ENCODE data around the gene PPP2R2D.

Gene PPP2R2D

DNA sequence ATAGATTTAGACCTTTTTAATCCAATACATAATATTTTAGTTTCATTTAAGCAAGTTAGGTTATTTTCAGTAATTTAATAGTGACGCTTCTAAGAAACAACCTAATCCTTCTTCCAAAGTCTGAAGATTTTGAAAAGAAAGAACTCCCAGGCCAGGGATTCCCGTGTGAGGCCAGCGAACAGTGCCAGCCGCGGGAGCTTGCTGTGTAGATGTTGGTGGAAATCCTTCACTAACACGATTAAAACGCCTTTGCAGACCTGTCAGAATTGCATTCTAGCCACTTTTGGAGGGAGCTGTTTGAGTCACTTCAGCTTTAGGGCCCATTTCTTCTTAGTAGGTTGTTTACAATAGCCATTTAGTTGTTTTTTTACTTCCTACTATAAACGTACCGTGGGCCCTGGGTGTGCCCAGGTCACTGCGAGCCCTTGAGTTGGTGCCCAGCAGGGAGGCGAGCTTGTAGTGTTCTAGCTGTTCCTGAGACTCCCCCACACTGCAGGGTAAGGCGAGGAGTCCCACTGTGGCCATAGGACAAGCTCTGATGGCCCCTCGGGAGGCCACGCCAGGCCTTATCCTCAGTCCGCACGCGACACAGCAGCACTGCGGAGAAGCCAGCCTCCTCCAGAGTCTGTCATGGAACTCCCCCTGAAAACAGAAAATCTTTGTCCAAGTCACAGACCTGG is 32.3 kb downstream of the PPP2R2D start:
- peaks cover 25% of the 10 kb centered on the region for H3K36me3 ChIP-seq (ENCODE audit: insufficient read depth, low read length)
- no peaks in the 10 kb centered on the region for H3K27me3 ChIP-seq (ENCODE audit: insufficient read depth, low read length)
- H3K4me1 ChIP-seq (ENCODE audit: insufficient read depth, low read length) = peaks cover 18% of the 10 kb centered on the region
- no peak overlapping the region for H3K27ac ChIP-seq (ENCODE audit: low read depth, low read length)
- H3K9ac ChIP-seq (ENCODE audit: low read depth, low read length) = no peak overlapping the region
- no peaks in the 10 kb centered on the region for H3K9me3 ChIP-seq (ENCODE audit: insufficient read depth, low read depth, low read length)
- 92% methylated on average over 17 of the region's 18 CpGs for WGBS
- H3K4me3 ChIP-seq (ENCODE audit: low read length) = no peak overlapping the region

DNA sequence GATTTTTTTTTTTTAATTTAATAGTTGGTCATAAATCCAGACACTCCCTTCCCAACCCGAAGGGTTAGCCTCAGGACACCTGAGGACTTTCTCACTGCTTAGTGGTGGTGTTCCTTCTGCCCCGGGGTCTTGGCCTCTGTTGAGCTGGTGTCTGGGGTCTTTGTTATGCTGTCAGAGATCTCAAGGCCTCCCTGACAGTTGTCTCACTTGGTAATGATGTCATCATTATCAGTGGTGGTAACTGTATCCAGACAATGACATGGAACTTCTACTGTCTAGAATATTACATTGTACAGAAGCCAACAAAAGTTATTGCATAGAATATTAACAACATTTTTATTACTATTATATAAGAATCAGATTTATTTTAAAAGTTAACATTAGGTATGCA is 32.9 kb downstream of the PPP2R2D start:
- 89% methylated on average over 2 of the region's 2 CpGs for WGBS
- no peak overlapping the region for H3K27ac ChIP-seq (ENCODE audit: low read depth, low read length)
- no peak overlapping the region for H3K4me3 ChIP-seq (ENCODE audit: low read length)
- H3K4me1 ChIP-seq (ENCODE audit: insufficient read depth, low read length) = peaks cover 13% of the 10 kb centered on the region
- H3K9ac ChIP-seq (ENCODE audit: low read depth, low read length) = no peak overlapping the region
- H3K9me3 ChIP-seq (ENCODE audit: insufficient read depth, low read depth, low read length) = no peaks in the 10 kb centered on the region
- H3K36me3 ChIP-seq (ENCODE audit: insufficient read depth, low read length) = peaks cover 30% of the 10 kb centered on the region
- no peaks in the 10 kb centered on the region for H3K27me3 ChIP-seq (ENCODE audit: insufficient read depth, low read length)

DNA sequence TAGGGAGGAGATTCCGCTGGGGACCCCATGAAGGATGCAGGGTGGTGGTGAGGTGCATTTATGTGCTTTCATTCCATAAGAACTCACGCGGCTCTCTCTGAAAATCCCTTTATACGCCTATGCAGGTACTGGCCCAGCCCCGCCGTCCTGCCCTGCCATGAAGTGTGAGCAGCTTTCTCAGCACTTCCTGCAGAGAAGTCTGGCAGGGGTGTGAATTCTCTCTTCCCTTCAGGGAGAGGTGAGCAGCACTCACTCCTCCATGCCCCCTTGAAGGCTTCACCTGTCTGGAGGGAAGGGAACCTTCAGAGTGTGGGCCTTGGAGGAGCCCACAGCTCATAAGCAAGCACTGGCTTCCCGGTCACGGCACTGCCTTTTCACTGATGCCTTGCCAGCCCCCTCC is 34.0 kb downstream of the PPP2R2D start:
- Histone ChIP-seq H3K4me3 (ENCODE audit: low read length) (no peak overlapping the region), H3K27ac (ENCODE audit: low read depth, low read length) (no peak overlapping the region), H3K36me3 (ENCODE audit: insufficient read depth, low read length) (peaks cover 34% of the 10 kb centered on the region), H3K9me3 (ENCODE audit: insufficient read depth, low read depth, low read length) (no peaks in the 10 kb centered on the region), H3K9ac (ENCODE audit: low read depth, low read length) (no peak overlapping the region), H3K4me1 (ENCODE audit: insufficient read depth, low read length) (peaks cover 8% of the 10 kb centered on the region; the same call in 1 of the 2 replicates), H3K27me3 (ENCODE audit: insufficient read depth, low read length) (no peaks in the 10 kb centered on the region)
- 81% methylated on average over 8 of the region's 8 CpGs for WGBS

DNA sequence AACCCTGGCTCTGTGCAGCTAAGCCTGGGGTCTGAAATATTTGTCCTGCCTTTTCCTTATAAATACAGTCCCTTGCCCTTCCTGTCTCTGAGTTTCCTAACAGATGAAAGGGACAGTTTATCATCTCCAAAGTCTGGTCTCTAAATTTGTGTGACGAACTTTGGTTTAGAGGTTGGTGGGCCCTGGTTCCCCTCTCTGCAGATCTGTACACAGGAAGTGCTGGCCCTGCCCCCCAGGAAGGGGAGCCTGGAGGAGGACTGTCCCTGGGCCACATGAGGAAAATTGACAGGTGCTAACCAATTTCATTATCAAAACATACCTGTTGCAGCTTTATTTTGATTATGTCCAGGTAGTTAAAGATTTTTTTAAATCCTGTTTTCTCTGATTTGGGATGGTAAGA is 34.5 kb downstream of the PPP2R2D start:
- Histone ChIP-seq H3K4me1 (ENCODE audit: insufficient read depth, low read length) (peaks cover 3% of the 10 kb centered on the region; the same call in 1 of the 2 replicates), H3K27ac (ENCODE audit: low read depth, low read length) (no peak overlapping the region), H3K9me3 (ENCODE audit: insufficient read depth, low read depth, low read length) (no peaks in the 10 kb centered on the region), H3K4me3 (ENCODE audit: low read length) (no peak overlapping the region), H3K36me3 (ENCODE audit: insufficient read depth, low read length) (peaks cover 39% of the 10 kb centered on the region), H3K9ac (ENCODE audit: low read depth, low read length) (no peak overlapping the region), H3K27me3 (ENCODE audit: insufficient read depth, low read length) (no peaks in the 10 kb centered on the region)
- WGBS = 88% methylated on average over 1 of the region's 1 CpG

DNA sequence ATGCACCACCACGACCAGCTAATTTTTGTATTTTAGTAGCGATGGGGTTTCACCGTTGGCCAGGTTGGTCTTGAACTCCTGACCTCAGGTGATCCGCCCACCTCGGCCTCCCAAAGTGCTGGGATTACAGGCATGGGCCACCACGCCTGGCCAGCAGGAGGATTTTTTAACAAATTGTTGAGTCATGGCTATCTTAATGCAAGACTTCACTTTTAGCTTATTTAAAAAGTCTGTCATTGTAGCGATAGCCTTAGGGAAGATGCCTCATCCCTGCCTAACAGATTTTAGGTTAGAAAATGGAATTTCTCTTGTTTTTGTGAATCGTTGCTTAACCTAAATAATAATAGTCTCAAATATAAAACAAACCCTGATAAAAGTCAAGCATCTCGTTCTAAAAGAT is 35.5 kb downstream of the PPP2R2D start:
- Histone ChIP-seq H3K4me1 (ENCODE audit: insufficient read depth, low read length) (no peaks in the 10 kb centered on the region), H3K4me3 (ENCODE audit: low read length) (no peak overlapping the region), H3K27ac (ENCODE audit: low read depth, low read length) (no peak overlapping the region), H3K27me3 (ENCODE audit: insufficient read depth, low read length) (no peaks in the 10 kb centered on the region), H3K9ac (ENCODE audit: low read depth, low read length) (no peak overlapping the region), H3K36me3 (ENCODE audit: insufficient read depth, low read length) (peaks cover 49% of the 10 kb centered on the region), H3K9me3 (ENCODE audit: insufficient read depth, low read depth, low read length) (no peaks in the 10 kb centered on the region)
- WGBS = 94% methylated on average over 8 of the region's 9 CpGs

DNA sequence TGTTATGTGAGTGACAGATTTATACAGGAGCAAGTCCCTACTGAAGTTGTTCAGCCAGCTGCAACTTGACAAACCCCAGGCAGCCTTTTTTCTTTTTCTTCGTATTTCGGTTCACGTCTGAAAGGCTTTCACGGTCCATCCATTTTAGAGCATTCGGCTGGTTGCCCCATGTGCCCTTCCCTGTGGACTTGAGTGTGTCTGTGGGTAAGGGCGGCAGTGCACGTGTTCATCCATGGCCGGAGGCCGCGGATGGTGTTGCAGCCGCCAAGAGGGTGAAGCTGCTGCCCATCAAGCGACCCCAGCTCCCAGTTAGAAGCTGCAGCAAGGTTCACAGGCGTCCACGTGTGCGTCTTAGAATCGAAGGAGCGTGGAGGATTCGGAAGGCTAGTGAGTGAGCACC is 35.9 kb downstream of the PPP2R2D start:
- Histone ChIP-seq H3K27me3 (ENCODE audit: insufficient read depth, low read length) (no peaks in the 10 kb centered on the region), H3K9me3 (ENCODE audit: insufficient read depth, low read depth, low read length) (no peaks in the 10 kb centered on the region), H3K27ac (ENCODE audit: low read depth, low read length) (no peak overlapping the region), H3K9ac (ENCODE audit: low read depth, low read length) (no peak overlapping the region), H3K36me3 (ENCODE audit: insufficient read depth, low read length) (peaks cover 54% of the 10 kb centered on the region), H3K4me3 (ENCODE audit: low read length) (no peak overlapping the region), H3K4me1 (ENCODE audit: insufficient read depth, low read length) (no peaks in the 10 kb centered on the region)
- WGBS = 95% methylated on average over 18 of the region's 18 CpGs

DNA sequence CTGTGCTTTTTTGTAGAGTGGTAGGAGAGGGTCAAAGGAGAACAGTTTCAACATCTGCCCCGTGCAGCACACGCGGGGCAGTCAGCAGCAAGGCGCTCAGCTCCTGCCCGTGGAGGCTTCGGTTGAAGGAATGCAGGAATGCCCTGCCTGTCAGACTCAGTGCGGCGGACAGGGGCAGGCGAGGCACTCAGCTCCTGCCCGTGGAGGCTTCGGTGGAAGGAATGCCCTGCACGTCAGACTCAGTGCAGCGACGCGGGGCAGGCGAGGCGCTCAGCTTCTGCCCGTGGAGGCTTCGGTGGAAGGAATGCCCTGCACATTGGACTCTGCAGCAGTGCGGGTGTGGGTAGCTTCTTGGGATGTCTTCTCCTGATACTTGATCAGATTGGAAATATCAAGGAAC is 37.0 kb downstream of the PPP2R2D start:
- no peak overlapping the region for H3K9ac ChIP-seq (ENCODE audit: low read depth, low read length)
- 96% methylated on average over 20 of the region's 20 CpGs for WGBS
- no peaks in the 10 kb centered on the region for H3K4me1 ChIP-seq (ENCODE audit: insufficient read depth, low read length)
- H3K36me3 ChIP-seq (ENCODE audit: insufficient read depth, low read length) = peaks cover 60% of the 10 kb centered on the region
- no peaks in the 10 kb centered on the region for H3K9me3 ChIP-seq (ENCODE audit: insufficient read depth, low read depth, low read length)
- H3K4me3 ChIP-seq (ENCODE audit: low read length) = no peak overlapping the region
- no peaks in the 10 kb centered on the region for H3K27me3 ChIP-seq (ENCODE audit: insufficient read depth, low read length)
- H3K27ac ChIP-seq (ENCODE audit: low read depth, low read length) = no peak overlapping the region

DNA sequence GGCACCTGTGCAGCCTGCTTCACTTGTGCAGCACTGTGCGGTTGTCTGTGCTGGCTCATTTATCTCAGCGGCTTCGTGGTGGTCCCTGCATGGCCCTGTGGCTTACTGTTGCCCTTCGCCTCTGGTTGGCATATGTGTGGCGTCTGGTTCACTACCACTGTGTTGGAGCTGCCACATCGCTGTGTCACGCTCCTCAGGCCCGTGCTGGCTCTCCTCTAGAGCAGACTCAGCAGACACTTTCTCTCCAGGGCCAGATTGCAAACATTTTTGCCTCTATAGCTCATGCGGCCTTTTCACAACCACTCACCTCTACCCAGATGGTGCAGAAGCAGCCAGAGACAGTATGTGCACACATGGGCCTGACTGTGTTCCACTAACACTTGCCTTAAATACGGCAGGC is 37.9 kb downstream of the PPP2R2D start:
- Histone ChIP-seq H3K27ac (ENCODE audit: low read depth, low read length) (no peak overlapping the region), H3K4me1 (ENCODE audit: insufficient read depth, low read length) (no peaks in the 10 kb centered on the region), H3K9me3 (ENCODE audit: insufficient read depth, low read depth, low read length) (no peaks in the 10 kb centered on the region), H3K27me3 (ENCODE audit: insufficient read depth, low read length) (no peaks in the 10 kb centered on the region), H3K36me3 (ENCODE audit: insufficient read depth, low read length) (peaks cover 62% of the 10 kb centered on the region), H3K9ac (ENCODE audit: low read depth, low read length) (no peak overlapping the region), H3K4me3 (ENCODE audit: low read length) (no peak overlapping the region)
- WGBS = 95% methylated on average over 10 of the region's 10 CpGs

DNA sequence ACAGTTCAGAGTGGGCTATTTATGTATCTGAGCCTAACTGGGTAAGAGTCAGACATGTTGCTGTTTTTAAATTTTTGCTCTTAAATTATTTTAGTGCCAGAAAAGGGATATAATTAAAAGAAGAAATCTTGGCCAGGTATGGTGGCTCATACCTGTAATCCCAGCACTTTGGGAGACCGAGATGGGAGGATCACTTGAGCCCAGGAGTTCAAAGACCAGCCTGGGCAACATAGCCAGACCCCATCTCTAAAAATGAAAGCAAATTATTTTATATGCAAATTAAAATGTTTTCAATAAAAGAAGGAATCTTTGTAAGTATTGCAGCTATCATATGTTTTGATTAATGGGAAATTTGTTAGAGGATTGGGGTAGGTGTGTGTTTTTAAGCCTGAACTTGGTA is 41.6 kb downstream of the PPP2R2D start:
- H3K36me3 ChIP-seq (ENCODE audit: insufficient read depth, low read length) = peaks cover 79% of the 10 kb centered on the region
- WGBS = 100% methylated on average over 1 of the region's 1 CpG
- no peak overlapping the region for H3K27ac ChIP-seq (ENCODE audit: low read depth, low read length)
- H3K4me1 ChIP-seq (ENCODE audit: insufficient read depth, low read length) = no peaks in the 10 kb centered on the region
- H3K9ac ChIP-seq (ENCODE audit: low read depth, low read length) = no peak overlapping the region
- no peak overlapping the region for H3K4me3 ChIP-seq (ENCODE audit: low read length)
- H3K9me3 ChIP-seq (ENCODE audit: insufficient read depth, low read depth, low read length) = no peaks in the 10 kb centered on the region
- no peaks in the 10 kb centered on the region for H3K27me3 ChIP-seq (ENCODE audit: insufficient read depth, low read length)

DNA sequence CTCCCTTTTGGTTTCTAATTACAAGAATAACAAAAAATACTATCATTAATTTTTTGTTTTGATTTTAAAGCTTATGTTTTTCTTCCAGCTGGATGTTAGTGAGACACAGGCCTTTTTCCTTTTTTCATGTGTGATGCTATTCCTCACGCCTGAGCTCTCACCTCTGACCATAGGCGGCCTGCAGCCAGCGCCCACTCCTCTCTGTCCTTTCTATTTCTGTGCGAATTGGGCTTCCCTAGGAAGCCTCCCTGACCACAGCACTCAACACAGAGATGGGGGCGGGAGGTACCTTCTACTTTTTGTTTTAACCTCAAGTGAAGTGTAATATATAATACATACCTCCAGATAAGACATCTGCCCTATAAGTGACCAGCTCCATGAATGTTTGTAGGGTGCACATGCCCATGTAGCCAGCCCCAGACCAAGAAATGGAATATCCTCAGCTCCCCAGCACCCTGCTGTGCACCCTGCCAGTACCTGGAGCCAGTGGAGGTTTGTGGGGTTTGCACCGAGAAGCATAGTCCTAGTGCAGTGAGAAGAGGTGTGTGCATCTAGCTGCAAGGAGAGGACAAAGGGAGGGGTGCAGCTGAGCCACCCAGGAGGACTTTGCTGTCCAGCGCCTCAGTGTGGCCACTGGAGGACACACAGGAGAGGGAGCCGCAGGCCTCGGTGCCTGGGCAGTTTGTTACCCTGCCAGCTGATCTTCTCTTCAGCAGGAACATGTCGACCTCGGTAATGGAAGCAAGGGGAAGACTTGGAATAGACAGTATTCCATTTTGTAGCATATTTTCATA is 42.4 kb downstream of the PPP2R2D start:
- H3K27ac ChIP-seq (ENCODE audit: low read depth, low read length) = no peak overlapping the region
- no peaks in the 10 kb centered on the region for H3K4me1 ChIP-seq (ENCODE audit: insufficient read depth, low read length)
- H3K9ac ChIP-seq (ENCODE audit: low read depth, low read length) = no peak overlapping the region
- no peaks in the 10 kb centered on the region for H3K9me3 ChIP-seq (ENCODE audit: insufficient read depth, low read depth, low read length)
- H3K27me3 ChIP-seq (ENCODE audit: insufficient read depth, low read length) = no peaks in the 10 kb centered on the region
- no peak overlapping the region for H3K4me3 ChIP-seq (ENCODE audit: low read length)
- 83% methylated on average over 9 of the region's 11 CpGs for WGBS
- peaks cover 81% of the 10 kb centered on the region for H3K36me3 ChIP-seq (ENCODE audit: insufficient read depth, low read length)

DNA sequence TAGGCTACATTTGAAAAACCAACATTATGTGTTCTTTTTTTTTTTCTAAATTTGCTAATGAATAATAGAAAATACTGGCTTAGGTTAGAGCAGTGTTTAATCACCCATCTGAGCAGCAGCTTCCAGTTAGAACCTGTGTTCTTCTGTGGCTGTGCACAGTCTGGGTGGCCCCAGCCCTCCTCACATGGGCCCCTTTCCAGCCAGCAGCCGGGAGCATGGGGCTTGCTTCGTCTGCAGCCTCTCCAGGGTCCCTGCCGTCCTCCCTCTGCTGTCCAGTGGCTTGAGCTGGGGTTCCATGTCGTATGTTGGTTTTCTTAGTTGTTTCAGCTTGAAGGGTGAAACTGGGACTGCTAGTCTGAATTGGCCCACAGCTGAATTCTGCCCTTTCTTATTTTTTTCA is 43.6 kb downstream of the PPP2R2D start:
- no peaks in the 10 kb centered on the region for H3K27me3 ChIP-seq (ENCODE audit: insufficient read depth, low read length)
- no peaks in the 10 kb centered on the region for H3K9me3 ChIP-seq (ENCODE audit: insufficient read depth, low read depth, low read length)
- no peaks in the 10 kb centered on the region for H3K4me1 ChIP-seq (ENCODE audit: insufficient read depth, low read length)
- H3K9ac ChIP-seq (ENCODE audit: low read depth, low read length) = no peak overlapping the region
- H3K4me3 ChIP-seq (ENCODE audit: low read length) = no peak overlapping the region
- WGBS = 95% methylated on average over 4 of the region's 4 CpGs
- H3K27ac ChIP-seq (ENCODE audit: low read depth, low read length) = no peak overlapping the region
- H3K36me3 ChIP-seq (ENCODE audit: insufficient read depth, low read length) = peaks cover 86% of the 10 kb centered on the region

Measured in HUES64 (cell line).